Measurements from ENCODE around the gene ZBTB5. TPM values are rescaled to one million over a fixed set of nuclear protein-coding genes. Genes with fewer than 3 reads are reported as not detected.
"Not testable (repeated sequence)": the region's sequence is repeated elsewhere in the genome, so short reads cannot be mapped to it uniquely, and the experiment has no call there.

Gene ZBTB5
- total RNA-seq, 1 experiment from 2014 or later: 9.1 TPM

GRCh38 chr9:37477443-37477842 is 12.2 kb upstream of the ZBTB5 start:
- not testable (repeated sequence) for H4K8ac ChIP-seq (replicated peaks; ENCODE audit: insufficient read length, low read depth, low read length); H2BK12ac ChIP-seq (ENCODE audit: insufficient read length, low read depth, low read length); H2BK5ac ChIP-seq (ENCODE audit: insufficient read length, low read length); H3K4me3 Mint-ChIP-seq; H3K56ac ChIP-seq (ENCODE audit: insufficient read length, low read depth, low read length); H3K4me1 Mint-ChIP-seq; DNase-seq; H2BK20ac ChIP-seq (ENCODE audit: low read depth, low read length, poor library complexity, severe bottlenecking); H3K23ac ChIP-seq (ENCODE audit: insufficient read length, low read depth, low read length); H3K14ac ChIP-seq (ENCODE audit: insufficient read depth, low read length); H4K5ac ChIP-seq (ENCODE audit: insufficient read length, low read depth, low read length); H3K18ac ChIP-seq (ENCODE audit: insufficient read length, low read depth, low read length); H2BK120ac ChIP-seq (ENCODE audit: low read depth, low read length, poor library complexity, severe bottlenecking); H3K79me2 ChIP-seq (ENCODE audit: insufficient read depth, low read length); H3K79me1 ChIP-seq (ENCODE audit: insufficient read depth, low read depth, low read length, poor library complexity, severe bottlenecking); H3K4me2 ChIP-seq (ENCODE audit: insufficient read depth, insufficient read length, low read length); H3K9me3 ChIP-seq (ENCODE audit: control insufficient read depth, low read depth, low read length); H3K27me3 Mint-ChIP-seq (ENCODE audit: low read depth); H2BK15ac ChIP-seq (ENCODE audit: low read depth, low read length); H3K27ac Mint-ChIP-seq; H2AK5ac ChIP-seq (ENCODE audit: insufficient read length, low read length); H3K4ac ChIP-seq (ENCODE audit: low read depth, low read length); H3K9ac ChIP-seq (ENCODE audit: extremely low read depth, insufficient read length, low read length); H3K23me2 ChIP-seq (ENCODE audit: insufficient read length, low read depth, low read length, poor library complexity, severe bottlenecking); H3K27me3 ChIP-seq (ENCODE audit: insufficient read depth, low read length); H4K20me1 ChIP-seq (ENCODE audit: control insufficient read depth, insufficient read depth, insufficient read length); H2AFZ ChIP-seq (ENCODE audit: low read length); H3T11ph ChIP-seq (ENCODE audit: low read length); H4K91ac ChIP-seq (ENCODE audit: insufficient read length, low read depth, low read length); H3K27ac ChIP-seq (ENCODE audit: insufficient read length, low read depth, low read length); H3K4me1 ChIP-seq (ENCODE audit: insufficient read depth, low read length)
- WGBS (ENCODE audit: extremely low coverage, insufficient read length, low lambda C conversion rate): no CpG with 5 or more reads among the region's 4 CpGs
- Mint-ChIP-seq H3K9me3 (peaks cover 23 to 24% of the 10 kb centered on the region in 2 experiments), H3K36me3 (ENCODE audit: insufficient read depth in 1 of 3, low read depth in 3 of 3) (peaks cover 6 to 22% (median 10%) of the 10 kb centered on the region in 3 experiments; a peak in 4 of 7 replicates)

All from H9 (cell line).